ENCODE results near the gene PKDCC. TPM values are rescaled to one million over a fixed set of nuclear protein-coding genes. Genes with fewer than 3 reads are reported as not detected.
A peak's percentile ranks its signal among the peaks of the same experiment; 100 is the strongest.

The PKDCC gene
- total and polyA plus RNA-seq, 3 donors from 2014 or later, result 86.0 to 122 (median 121) TPM

- Histone ChIP-seq H3K27ac (no peak overlapping the region), H3K9me3 (no peaks in the 10 kb centered on the region), H3K27me3 (no peaks in the 10 kb centered on the region), H3K4me3 (no peak overlapping the region), H3K36me3 (ENCODE audit: low read depth, missing control alignments) (no peaks in the 10 kb centered on the region), H3K4me1 (peaks cover 6% of the 10 kb centered on the region)
- intact Hi-C loops (cut with DNase I; ENCODE audit: low total_unique reads), result loop anchor here (10.0 kb wide), 1 partner anchor 101 kb away; no protein-coding TSS in a partner anchor
- DNase-seq, result no peak
- TF ChIP-seq POLR2A (IDR thresholded peaks at IDR 0.05) (no peak), CTCF (IDR thresholded peaks at IDR 0.05) (no peak)
These were observed 46.3 kb downstream of the PKDCC start for GRCh38 chr2:42094114-42094513.

GRCh38 chr2:42095923-42096408 is 48.1 kb downstream of the PKDCC start:
- WGBS, 2 donors, result 41 to 42% methylated on average over 2 of the region's 2 CpGs
- Histone ChIP-seq H3K4me3 (no peak overlapping the region), H3K4me1 (peaks cover 6% of the 10 kb centered on the region), H3K36me3 (ENCODE audit: low read depth, missing control alignments) (no peaks in the 10 kb centered on the region), H3K27me3 (no peaks in the 10 kb centered on the region), H3K9me3 (no peaks in the 10 kb centered on the region), H3K27ac (no peak overlapping the region)
- intact Hi-C loops (cut with DNase I; ENCODE audit: low total_unique reads), result loop anchor here (10.0 kb wide), 1 partner anchor 99 kb away; no protein-coding TSS in a partner anchor
- TF ChIP-seq POLR2A (IDR thresholded peaks at IDR 0.05) (no peak), CTCF (IDR thresholded peaks at IDR 0.05) (peak; percentile 90 to 95 (median 94))
- DNase-seq, result peak; percentile 90

GRCh38 chr2:42096869-42097591 is 49.2 kb downstream of the PKDCC start:
- WGBS, 2 donors, result 71 to 72% methylated on average over 10 of the region's 10 CpGs
- intact Hi-C loops (cut with DNase I; ENCODE audit: low total_unique reads), result loop anchor here (10.0 kb wide), 1 partner anchor 98 kb away; no protein-coding TSS in a partner anchor
- H3K4me1 ChIP-seq, result peaks cover 14% of the 10 kb centered on the region

GRCh38 chr2:42098571-42099437 is 51.0 kb downstream of the PKDCC start:
- no peaks in the 10 kb centered on the region for H3K36me3 ChIP-seq (ENCODE audit: low read depth, missing control alignments)
- H3K4me1 ChIP-seq, result peaks cover 22% of the 10 kb centered on the region
- no peaks in the 10 kb centered on the region for H3K9me3 ChIP-seq
- peak overlapping the region; percentile 15 to 21 for H3K27ac ChIP-seq
- H3K4me3 ChIP-seq, result no peak overlapping the region
- H3K27me3 ChIP-seq, result no peaks in the 10 kb centered on the region
- TF ChIP-seq POLR2A (IDR thresholded peaks at IDR 0.05) (no peak), CTCF (IDR thresholded peaks at IDR 0.05) (no peak)
- whole genome bisulfite sequencing, 2 donors, result 44 to 55% methylated on average over 7 to 9 of the region's 9 CpGs
- intact Hi-C loops (cut with DNase I; ENCODE audit: low total_unique reads), result loop anchor here (10.0 kb wide), 1 partner anchor 96 kb away; no protein-coding TSS in a partner anchor
- peak; percentile 31 for DNase-seq

More at GRCh38 chr2:42096869-42097591, 49.2 kb downstream of the PKDCC start:
- Histone ChIP-seq H3K27me3 (no peaks in the 10 kb centered on the region), H3K4me3 (no peak overlapping the region), H3K9me3 (no peaks in the 10 kb centered on the region), H3K36me3 (ENCODE audit: low read depth, missing control alignments) (no peaks in the 10 kb centered on the region), H3K27ac (no peak overlapping the region)
- no peak for DNase-seq
- TF ChIP-seq CTCF (IDR thresholded peaks at IDR 0.05), result no peak

All from testis (tissue), 3 donors.